DMS 273 treated with DMSO at 0.1 percent for 48 hours (cell line): Measurements from ENCODE around the gene APOA4.

ENCODE experiments used
- DNase-seq: peaks from one replicate; lab custom pipeline; 2025; lab: John Stamatoyannopoulos, UW

The APOA4 gene

DNA sequence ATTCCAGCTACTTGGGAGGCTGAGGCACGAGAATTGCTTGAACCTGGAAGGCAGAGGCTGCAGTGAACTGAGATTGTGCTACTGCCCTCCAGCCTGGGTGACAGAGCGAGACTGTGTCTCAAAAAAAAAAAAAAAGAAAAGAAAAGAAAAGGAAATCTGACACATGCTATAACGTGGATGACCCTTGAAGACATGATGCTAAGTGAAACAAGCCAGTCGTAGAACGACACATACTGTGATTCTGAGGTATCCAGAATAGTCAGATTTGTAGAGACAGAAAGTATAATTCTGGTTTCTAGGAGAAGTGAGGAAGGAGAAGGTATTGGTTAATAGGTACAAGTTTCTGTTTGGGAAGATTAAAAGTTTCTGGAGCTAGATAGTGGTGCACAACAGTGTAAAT lies 24.7 kb downstream of the APOA4 start:
- no peak for DNase-seq

DNA sequence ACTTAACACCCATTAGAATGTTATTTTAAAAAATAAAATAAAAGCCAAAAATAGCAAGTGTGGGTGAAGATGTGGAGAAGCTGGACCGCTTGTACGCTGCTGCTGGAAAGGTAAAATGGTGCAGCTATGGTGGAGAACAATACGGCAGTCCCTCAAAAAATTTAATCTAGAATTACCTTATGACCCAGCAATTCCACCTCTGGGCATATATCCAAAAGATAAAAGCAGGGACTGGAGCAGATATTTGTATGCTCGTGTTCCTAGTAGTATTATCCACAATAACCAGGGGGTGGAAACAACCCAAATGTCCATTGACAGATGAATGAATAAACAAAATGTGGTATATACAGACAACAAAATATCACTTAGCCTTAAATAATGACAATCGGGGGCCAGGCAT lies 25.3 kb downstream of the APOA4 start:
- DNase-seq = no peak

DNA sequence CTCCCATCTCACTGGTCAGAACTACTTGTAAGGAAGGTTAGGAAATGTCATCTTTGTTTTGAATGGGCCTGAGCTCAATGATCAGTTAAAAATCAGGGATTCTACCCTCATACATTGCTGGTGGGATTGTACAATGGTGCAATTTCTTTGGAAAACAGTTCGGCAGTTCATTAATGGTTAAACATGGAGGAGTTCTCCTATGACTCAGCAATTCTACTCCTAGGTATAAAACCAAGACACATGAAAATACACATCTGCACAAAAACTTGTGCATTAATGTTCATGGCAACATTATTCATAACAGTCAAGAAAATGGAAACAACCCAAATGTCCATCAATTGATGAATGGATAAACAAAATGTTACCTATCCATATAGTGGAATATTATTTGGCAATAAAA lies 26.6 kb downstream of the APOA4 start:
- no peak for DNase-seq

DNA sequence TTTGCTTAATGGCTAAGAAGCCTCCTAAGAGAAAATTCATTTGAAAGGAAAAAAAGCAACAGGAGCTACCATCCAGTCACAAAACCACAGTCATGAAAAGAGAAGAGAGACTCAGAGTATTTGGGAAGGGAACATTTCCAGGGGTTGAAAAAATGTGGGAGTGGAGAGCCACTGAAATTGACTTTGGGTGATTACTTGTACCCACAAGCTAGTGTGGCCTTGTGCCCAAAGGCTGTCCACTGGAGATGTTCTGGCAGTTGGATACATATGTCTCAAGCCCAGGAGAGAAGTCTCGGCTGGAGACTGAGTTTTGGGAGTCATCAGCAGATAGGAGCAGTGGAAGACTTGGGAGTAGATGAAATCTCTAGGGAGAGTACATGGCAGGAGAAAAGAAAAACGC lies 28.3 kb downstream of the APOA4 start:
- no peak for DNase-seq

DNA sequence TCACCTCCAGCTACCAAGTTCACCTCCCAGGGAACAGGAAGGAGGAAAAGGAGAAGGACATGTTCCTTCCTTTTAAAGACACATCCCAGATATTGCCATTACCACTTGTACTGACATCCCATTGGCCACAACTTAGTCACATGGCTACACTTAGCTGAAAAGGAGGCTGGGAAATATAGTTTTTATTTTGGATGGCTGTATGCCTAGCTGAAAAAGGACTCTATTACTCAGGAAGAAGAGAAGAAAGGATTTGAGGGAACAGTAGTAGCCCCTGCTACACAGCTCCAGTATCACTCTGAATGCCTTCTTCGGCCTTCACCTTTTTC lies 29.4 kb downstream of the APOA4 start:
- no peak for DNase-seq

DNA sequence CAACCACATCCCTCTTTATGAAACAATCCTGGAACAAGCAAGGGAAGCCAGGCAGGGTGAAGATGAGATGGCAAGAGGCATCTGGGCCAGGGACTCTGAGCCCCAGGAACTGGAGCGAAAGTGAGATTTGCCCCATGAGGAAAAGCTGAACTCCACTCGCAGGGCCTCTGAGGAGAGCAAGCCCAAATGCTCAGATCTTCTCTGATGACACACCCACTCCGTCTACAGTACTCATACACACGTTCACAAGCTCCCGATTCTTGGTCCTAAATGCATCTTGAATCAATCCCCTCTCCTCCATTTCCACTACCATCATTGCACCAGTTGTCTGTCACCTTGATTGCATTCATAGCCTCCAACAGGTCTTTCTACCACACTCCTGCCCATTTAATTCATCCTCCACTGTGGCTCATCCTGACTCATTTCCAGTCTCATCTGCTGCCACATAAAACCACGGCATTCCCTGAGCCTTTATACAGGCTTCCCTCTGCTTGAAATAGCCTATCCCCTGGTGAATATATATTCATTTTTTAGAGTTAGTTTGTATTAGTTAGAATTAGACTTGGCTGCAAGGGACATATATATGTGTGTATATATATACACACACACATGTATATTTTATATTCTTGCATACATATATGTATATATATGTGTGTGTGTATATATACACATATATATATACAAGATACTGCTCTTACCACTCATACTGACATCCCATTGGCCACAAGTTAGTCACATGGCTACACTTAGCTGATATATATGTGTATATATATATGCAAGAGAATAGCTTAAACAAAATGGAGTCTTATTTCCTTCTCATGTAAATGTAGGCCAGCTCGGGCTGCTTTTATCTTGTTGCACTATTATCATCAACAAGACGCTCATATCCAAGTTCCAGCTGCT lies 30.0 kb downstream of the APOA4 start:
- DNase-seq = no peak

DNA sequence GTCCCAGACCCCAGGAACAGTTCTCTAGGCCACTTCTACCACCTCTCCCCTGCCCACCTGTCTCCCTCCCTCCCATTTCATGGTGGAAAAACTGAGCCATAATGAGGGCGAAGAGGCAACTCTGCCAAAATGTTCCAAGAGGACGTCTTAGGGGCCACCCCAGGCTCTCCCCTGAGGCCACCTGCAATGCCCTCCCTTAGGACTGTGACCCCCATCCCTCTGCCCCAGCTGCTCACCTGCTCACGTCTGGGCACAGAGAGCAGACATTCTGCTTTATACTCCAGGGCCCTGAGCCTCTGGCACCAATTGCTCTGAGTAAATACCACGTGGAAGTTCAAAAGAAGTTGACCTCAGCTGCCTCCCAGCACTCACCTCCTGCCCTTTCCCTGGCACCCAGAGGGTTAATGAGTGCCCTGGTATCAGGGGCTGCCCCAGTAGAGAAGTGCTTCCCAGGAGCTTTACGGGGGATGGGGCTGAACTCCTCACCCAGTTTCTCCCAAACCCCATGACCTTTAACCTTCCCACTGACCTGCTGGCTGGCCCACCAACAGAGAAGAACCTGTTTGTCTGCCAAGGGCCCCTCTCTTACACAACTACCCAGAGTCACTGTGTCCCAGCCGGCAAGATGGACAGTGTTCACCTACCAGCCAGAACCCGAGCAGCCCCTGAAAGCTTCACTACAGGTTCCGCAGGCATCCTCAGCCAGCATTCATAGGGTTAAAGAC lies 30.8 kb downstream of the APOA4 start:
- DNase-seq = no peak

DNA sequence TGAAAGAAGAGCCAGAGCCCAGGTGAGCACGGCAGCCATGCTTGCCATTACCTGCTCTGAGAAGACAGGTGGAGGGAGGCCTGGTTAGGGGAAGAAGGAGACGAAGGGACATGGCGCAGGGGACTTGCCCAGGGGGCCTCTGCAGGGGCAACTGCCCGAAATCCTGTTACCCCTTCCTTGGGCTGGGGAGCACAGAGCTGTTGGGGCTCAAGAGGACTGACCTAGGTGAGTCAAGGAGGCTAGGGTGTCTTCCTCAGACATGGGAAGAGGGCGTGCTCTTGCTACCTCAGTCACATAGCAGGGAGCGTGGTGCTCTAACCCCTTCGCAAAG lies 31.3 kb downstream of the APOA4 start, which contains the start of gene APOA5:
TSS of gene APOA5 (minus strand) at position 67 of the 331 bp plus-strand sequence. CDS start at position 48, 19 bp downstream.
- DNase-seq = no peak

DNA sequence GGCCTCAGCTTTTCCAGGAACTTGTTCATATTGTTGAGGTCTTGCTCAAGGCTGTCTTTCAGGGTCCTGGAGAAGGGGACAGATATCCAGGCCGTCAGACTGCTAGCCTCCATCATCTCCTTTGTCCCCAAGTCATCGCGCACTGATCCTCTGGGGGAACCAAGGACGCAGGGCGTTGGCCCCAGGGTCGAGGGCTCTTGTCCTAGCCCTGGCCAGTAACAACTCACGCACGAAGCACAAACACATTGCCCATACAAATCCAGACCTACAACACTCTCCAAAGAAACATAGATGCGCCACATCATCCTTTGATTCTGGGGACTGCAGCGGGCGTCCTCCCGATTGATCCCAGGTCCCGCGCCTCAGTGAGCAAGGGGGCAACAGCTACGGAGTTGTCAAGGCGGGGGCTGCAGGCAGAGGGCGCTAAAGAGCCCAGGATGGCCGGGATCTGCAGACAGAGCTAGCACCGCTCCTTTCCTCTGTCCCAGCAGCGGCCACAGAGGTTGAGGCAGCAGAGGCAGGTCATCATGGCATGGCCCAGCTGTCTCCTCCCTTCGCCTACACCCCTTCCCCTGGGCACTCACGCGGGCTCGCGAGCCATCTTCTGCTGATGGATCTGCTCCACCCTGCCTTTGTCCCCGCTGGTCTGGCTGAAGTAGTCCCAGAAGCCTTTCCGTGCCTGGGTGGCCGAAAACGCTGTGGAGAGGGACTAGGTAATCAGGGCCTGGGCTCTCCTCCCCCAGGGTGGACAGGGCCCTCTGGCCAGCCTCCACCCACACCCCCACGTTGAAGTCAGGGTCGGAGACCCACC lies 31.9 kb downstream of the APOA4 start:
- no peak for DNase-seq

DNA sequence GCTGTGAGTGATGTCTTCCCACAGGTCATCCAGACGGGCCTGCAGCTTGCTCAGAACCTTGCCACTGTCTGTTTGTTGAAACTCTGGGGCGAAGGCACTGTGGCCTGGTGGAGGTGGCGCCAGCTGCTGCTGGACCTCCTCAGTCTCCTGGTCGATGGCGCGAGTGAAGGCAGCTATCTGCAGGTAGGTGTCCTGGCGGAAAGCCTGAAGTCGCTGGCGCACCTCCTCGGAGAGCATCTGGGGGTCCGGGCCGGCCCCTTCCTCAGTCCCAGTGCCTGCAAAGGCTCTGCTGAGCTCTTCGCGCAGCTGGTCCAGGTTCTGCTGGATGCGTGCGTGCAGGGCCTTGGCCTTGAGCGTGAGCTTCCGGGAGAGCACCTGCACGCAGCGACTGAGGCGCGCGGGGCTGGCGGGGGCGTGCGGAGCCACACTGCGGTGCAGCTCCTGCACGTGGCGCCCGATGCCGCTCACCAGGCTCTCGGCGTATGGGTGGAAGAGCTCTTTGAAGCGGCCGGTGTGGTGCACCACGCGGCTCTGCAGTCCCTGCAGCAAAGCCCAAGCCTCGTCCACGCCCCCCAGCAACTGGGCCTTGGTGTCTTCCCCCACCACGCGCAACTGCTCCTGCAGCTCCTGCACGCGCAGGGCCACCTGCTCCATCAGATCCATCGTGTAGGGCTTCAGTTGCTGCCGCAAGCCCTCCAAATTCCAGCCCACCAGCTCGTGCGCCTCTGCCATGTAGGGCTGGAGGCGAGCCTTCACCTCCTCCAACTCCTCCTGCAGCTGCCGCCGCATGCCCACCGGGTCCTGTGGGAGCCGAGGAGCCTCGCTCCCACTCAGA lies 32.7 kb downstream of the APOA4 start:
- no peak for DNase-seq

DNA sequence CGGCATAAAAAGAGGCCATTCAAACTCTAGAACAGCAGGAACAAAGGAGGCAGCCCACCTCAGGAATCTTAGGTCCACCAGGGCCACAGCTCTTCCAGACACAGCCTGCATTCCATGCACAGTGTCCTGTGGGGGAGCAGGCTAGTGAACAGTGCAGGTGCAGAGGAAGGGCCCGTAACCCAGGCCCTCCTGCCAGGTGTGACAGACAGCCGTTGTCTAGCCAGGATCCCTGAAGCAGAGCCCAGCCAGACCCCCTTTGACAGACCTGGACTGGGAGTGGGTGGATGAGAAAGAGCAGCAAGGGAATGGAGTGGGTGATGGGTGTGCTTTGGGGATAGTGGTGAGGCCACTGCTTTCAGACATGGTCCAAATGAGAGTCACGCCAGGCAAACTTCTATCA lies 34.1 kb downstream of the APOA4 start:
- DNase-seq = no peak

DNA sequence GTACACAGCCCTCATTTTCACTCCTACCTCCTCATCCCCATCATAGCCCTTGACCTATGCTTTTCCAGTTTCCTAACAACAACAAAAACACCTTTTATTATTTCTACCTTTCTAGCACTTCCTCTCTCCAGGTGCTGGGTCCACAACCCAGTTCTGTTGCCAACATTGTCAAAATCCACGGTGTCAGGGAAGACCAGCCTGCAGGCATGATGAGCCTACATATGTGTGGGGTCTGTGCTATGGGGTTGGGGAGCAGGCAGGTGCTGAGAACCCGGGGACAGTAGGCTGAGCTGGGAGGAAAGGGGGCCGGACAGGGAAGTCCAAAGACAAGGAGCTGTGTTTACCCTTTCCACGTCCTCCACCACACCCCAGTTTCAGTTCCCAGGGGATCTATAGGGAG lies 34.6 kb downstream of the APOA4 start:
- DNase-seq = no peak

DNA sequence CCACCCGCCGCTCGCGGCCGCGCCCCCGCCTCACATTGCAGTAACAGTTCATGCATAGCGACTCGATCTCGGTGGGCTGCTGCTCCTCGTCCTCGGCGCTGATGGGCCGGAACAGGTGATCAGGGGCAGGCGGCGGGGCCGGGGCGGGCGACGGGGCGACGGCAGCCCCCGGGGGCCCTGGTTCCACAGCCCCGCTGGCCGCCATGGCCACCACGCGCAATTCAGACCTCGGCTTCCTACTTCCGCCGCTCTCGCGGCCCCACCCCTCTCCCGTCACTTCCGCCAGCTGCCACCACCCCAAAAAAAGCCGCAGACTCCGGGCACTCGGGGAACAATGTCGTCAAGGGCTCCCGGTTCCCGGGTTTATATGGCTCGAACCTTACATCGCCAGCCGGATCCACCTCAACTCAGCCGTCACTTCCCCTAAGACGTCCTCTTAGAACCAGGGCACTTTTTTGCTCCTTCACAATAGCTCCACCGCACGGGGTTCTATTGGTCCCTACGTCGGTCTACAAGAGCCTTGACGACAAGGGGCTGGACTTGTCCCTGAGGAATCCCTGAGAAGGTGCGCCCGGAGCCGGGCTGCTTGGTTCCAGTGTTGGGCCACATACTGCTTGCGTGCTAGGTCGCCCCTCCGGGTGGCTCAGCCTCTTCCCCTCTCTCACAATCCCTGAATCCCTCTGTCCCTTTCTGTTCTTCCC lies 35.2 kb downstream of the APOA4 start, which contains the start of gene ZPR1:
TSS of gene ZPR1 (minus strand) at position 238 of the 701 bp plus-strand sequence. CDS start at position 205, 33 bp downstream.
- DNase-seq = peak; percentile 24

DNA sequence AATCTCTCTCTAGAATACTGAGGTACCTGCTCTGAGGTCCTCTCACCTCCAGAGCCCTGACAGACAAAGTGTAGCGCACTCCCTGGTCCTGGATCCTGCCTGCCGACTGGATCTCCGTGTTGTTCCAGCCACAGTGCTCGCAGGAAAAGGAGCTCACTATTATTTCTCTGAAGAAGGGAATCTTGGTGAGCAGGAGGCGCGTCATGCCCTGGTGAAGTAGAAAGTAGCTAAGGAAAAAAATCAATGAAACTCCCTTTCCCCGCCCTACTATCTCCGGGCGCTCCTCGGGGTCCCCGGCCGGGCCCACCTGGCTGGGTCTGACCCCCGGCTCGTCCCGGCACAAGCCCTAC lies 35.7 kb downstream of the APOA4 start:
- no peak for DNase-seq

DNA sequence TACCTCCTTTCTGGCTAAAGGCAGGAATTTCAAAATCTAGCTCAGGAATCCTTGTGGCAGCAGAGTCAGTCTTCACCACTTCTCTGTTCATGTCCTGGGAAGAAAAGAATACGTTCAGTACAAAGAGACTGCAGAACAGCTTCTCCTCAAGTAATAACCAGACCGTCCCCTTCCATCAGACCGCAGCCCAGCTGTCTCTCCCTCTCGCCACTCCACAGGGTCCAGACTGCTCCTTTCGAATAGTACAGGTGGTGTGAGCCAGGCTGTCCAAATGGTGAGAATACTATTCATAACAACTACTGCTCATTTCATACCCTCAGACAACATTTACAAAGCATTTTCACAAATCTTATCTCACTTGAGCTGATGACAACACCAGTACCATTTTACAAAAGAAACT lies 36.1 kb downstream of the APOA4 start:
- DNase-seq = no peak

DNA sequence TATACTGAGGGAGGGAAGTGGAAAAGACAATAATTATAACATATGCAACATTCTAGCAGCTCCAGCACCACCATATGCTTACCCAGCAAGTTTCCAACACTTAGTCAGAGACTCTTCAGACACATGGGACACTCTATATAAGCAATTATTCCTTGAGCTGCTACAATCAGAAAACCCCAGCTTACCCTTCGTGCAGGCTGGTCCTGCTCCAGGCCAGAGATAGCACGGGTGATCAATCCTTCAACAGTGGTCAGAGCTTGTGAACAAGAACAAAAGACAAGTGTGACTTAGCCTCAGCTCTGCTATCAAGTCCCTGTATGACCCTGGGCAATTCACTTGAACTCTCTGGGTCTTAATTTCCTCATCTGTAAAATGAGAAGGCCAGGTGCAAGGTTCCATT lies 36.8 kb downstream of the APOA4 start:
- no peak for DNase-seq

DNA sequence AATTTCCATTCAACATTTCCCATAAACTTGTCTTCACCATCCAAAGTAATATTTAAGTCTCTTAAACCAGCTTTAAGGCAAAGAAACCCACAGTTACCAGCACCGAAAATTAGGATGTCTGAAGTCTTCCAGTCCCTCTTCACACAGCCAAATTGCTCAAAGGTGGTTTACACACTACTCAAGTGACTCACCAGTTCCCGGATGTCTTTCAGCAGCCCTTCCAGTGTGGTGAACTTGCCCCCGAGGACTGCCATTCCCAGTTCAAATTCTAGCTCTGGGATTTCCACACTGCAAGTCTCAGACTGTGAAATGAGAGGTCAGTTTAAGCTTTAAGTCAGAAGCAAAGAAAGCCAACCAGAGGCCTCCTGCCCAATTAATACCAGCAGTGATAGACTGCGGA lies 40.4 kb downstream of the APOA4 start:
- no peak for DNase-seq

DNA sequence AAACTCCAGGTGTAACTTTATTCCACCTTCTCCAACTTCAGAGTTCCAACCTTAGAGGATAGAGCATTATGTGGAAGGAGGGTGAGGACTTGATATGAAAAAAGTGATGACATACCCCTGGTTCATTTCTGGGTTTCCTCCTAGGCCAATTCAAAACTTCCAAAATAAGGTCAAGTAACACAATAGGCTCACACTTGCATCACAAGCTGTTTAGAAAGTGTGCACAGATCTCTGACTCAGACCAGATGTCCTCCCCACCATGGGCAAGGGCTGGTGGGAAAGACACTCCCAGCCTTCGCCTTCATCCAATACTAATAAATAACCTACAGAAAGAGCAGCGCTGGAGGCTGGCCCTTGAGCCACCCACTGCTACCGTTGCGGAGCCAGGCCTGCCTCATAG lies 44.5 kb downstream of the APOA4 start:
- DNase-seq = no peak

DNA sequence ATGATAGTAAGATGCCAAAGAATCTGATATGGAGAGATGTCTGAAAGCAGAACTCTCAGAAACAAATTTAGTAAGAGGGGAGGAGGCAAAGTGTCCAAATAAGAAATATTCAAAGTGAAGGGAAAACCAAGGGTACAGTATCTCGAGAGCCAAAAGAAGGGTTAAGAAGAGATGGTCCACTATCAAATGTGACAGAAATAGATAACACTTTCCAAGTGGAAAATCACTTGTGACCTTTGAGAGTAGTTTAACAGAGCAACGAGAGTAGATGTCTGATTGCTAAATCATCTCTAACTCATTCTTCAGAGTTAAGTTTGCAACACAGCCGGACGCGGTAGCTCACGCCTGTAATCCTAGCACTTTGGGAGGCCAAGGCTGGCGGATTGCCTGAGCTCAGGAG lies 46.0 kb downstream of the APOA4 start:
- DNase-seq = no peak

DNA sequence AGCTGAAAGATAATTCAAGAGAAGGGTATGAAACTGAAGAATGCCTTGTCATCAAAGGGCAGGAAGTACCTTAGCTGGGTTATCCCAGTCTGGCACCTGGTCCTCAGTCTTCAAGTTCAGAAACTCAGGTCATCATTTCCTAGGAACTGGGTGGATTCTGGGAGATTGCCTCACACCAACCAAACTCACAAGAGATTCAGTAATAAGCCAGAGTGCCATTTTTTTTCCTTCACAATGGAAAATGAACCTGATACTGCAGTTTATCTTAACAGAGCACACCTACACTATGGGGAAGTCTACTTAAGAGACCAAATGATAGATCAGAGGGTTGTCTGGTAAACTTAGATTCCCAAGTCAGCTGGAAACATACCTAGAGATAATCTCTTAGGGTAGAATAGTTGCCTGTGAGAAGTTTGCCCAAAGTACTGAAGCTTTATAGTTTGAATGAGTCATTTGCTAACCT lies 46.6 kb downstream of the APOA4 start:
- DNase-seq = no peak

DNA sequence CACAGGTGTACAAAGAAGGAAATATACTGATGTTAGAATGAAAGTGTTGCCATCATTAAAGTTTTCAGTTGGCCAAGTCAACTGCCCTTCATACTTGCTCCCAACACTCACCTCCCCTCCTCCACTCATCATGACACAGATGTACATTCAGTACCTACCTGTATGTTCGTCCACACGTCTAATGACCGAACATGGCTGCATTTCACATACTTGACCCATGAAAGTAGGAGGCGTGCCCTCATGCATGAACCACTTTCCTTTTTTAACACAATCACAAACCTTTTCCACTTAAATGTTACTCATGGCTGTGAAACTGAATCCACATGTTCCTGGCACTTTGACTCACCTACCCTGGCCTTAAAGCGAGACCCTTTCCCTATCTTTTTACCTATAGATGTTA lies 47.1 kb downstream of the APOA4 start:
- DNase-seq = no peak
